Stomach (tissue), 9 donors: ENCODE data around the gene OSBPL6. TPM values are rescaled to one million over a fixed set of nuclear protein-coding genes. Genes with fewer than 3 reads are reported as not detected.
"Not testable (repeated sequence)": the region's sequence is repeated elsewhere in the genome, so short reads cannot be mapped to it uniquely, and the experiment has no call there.

Experiments
- DNase-seq, 2 donors: peaks; one replicate each; pipeline versions ENCODE4 v3.0.0 to v3.0.0-alpha.2; 2013 to 2019
- H3K27ac ChIP-seq, 5 donors: fragments of 200-600 bp in 4 of 5; sonication (generic) in 4 of 5; one replicate each; pipeline ENCODE4 v1.5.1; 2013 to 2019; ENCODE audit warnings: mild to moderate bottlenecking in 1 of 5, moderate library complexity in 1 of 5
- H3K27me3 ChIP-seq, 3 donors: fragments of 200-600 bp; sonication (generic); one replicate each; pipeline ENCODE4 v1.5.1; 2017 to 2019; ENCODE audit warnings: mixed run types in 1 of 3
- H3K36me3 ChIP-seq, 4 donors: fragments of 200-600 bp; sonication (generic); 1 replicate in 3 of 4; 2 replicates in 1 of 4; pipeline ENCODE4 v1.5.1; 2016 to 2019
- H3K4me1 ChIP-seq, 4 donors: fragments of 200-600 bp; sonication (generic); one replicate each; pipeline ENCODE4 v1.5.1; 2016 to 2019
- H3K4me3 ChIP-seq, 4 donors: fragments of 200-600 bp; sonication (generic) in 3 of 4; one replicate each; pipeline ENCODE4 v1.5.1; 2016 to 2019; ENCODE audit warnings: mild to moderate bottlenecking in 1 of 4
- H3K9me3 ChIP-seq, 4 donors: fragments of 200-600 bp; sonication (generic); one replicate each; pipeline ENCODE4 v1.5.1; 2016 to 2019
- EP300 ChIP-seq: sonication (generic); formaldehyde crosslinking; IDR thresholded peaks from one replicate; pipeline ENCODE4 v1.6.1; 2017; ENCODE audit warnings: antibody characterized with exemption
- POLR2A ChIP-seq, 4 donors: fragments of 450-650 bp; IDR thresholded peaks; one replicate each; pipeline ENCODE4 v1.6.1; 2016; ENCODE audit warnings: antibody characterized with exemption in 4 of 4, control low read depth in 2 of 4, mild to moderate bottlenecking in 1 of 4, moderate library complexity in 1 of 4
- POLR2AphosphoS5 ChIP-seq, 3 donors: sonication (generic); formaldehyde crosslinking; IDR thresholded peaks; one replicate each; pipeline ENCODE4 v1.6.1; 2016; ENCODE audit warnings: antibody characterized with exemption in 3 of 3
- WGBS, 5 donors: extraction: QIAGEN DNeasy Blood & Tissue Kit in 3 of 5; methylation state at CpG; one replicate each; pipeline versions ENCODE4 v1.1.5 to v1.1.7; 2013 to 2018; 5-methylcytosine and 5-hydroxymethylcytosine counted together
- intact Hi-C: fragments of 100-400 bp; cut with DNase I; formaldehyde crosslinking; loops from one replicate; pipeline ENCODE4 v1.15.1; 2023; ENCODE audit warnings: low total_unique reads
- polyA plus RNA-seq, 3 donors: library from polyadenylated mRNA; stranded (reverse); fragments of 200-250 nt; gene quantifications; one replicate each; pipeline ENCODE4 v1.2.3, GENCODE V29; 2013
- total RNA-seq, 5 donors: library from RNA; depleted of rRNA; stranded (reverse); fragments of >200 nt; gene quantifications; one replicate each; pipeline versions ENCODE4 v1.1.0 to v1.2.3, GENCODE V29; 2014 to 2016
- TF ChIP-seq, protein P1 (sequence below), 7 experiments: fragments of 450-650 bp in 4 of 7; fragments of 200-600 bp in 3 of 7; sonication (generic) in 3 of 7; IDR thresholded peaks; one replicate each; pipeline ENCODE4 v1.5.1; 2016 to 2019; ENCODE audit warnings: antibody characterized with exemption in 7 of 7, control low read depth in 2 of 7, mild to moderate bottlenecking in 1 of 7
- donor health status: healthy with polysubstance abuse.
- donor health status: Bipolar disorder and iron deficiency.
- donor health status: healthy.

The OSBPL6 gene
- total and polyA plus RNA-seq, 8 donors = 0.29 to 77.6 (median 0.98) TPM

DNA sequence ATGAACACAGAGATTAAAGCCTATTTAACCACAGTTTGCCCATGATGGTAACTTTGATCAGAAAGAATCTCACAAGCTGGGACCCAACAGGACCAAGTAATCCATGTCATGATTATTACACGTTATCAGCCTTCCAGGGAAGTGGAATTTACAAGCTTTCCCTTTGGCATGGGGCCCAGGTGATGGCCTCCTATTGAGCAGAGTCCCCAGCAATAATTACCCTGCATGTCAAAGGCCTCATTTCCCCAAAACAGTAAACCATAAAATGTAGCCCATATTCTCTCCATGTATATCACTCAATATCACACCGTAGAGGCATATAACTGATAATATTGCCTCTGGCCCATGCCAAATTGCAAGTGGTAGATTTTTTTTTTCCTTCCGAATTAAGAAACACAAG, 217.7 kb downstream of the OSBPL6 start:
- H3K4me1 ChIP-seq = peaks cover 0 to 24% (median 13%) of the 10 kb centered on the region in 4 donors
- H3K27ac ChIP-seq = no peak overlapping the region
- H3K36me3 ChIP-seq = no peaks in the 10 kb centered on the region
- H3K27me3 ChIP-seq = no peaks in the 10 kb centered on the region
- H3K4me3 ChIP-seq = no peak overlapping the region
- no peak for TF ChIP-seq POLR2A (IDR thresholded peaks at IDR 0.05)
- TF ChIP-seq EP300 = no peak
- no peak for TF ChIP-seq POLR2AphosphoS5 (IDR thresholded peaks at IDR 0.05)
- TF ChIP-seq, protein P1, sequence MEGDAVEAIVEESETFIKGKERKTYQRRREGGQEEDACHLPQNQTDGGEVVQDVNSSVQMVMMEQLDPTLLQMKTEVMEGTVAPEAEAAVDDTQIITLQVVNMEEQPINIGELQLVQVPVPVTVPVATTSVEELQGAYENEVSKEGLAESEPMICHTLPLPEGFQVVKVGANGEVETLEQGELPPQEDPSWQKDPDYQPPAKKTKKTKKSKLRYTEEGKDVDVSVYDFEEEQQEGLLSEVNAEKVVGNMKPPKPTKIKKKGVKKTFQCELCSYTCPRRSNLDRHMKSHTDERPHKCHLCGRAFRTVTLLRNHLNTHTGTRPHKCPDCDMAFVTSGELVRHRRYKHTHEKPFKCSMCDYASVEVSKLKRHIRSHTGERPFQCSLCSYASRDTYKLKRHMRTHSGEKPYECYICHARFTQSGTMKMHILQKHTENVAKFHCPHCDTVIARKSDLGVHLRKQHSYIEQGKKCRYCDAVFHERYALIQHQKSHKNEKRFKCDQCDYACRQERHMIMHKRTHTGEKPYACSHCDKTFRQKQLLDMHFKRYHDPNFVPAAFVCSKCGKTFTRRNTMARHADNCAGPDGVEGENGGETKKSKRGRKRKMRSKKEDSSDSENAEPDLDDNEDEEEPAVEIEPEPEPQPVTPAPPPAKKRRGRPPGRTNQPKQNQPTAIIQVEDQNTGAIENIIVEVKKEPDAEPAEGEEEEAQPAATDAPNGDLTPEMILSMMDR (IDR thresholded peaks at IDR 0.05) = no peak
- no peak for DNase-seq
- 66 to 78% (median 74%) methylated on average over 3 of the region's 3 CpGs for WGBS, 5 donors
- intact Hi-C loops = no loop called here
- H3K9me3 ChIP-seq = no peaks in the 10 kb centered on the region

DNA sequence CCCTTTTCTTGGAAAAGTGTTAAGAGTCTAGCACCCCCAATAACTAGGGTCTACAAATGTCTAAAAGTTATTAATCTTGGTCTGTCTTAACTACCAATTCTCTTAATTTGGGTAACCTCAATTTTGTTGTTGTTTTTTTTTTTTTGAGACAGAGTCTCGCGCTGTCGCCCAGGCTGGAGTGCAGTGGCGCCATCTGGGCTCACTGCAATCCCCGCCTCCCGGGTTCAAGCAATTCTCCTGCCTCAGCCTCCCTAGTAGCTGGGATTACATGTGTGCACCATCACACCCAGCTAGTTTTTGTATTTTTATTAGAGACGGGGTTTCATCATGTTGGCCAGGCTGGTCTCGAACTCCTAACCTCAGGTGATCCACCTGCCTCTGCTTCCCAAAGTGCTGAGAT, 218.1 kb downstream of the OSBPL6 start:
- WGBS, 5 donors = 94 to 99% (median 98%) methylated on average over 8 of the region's 8 CpGs
- H3K36me3 ChIP-seq, H3K27ac ChIP-seq, DNase-seq, H3K4me3 ChIP-seq, intact Hi-C loops, H3K27me3 ChIP-seq, H3K9me3 ChIP-seq: not testable (repeated sequence)
- peaks cover 0 to 24% (median 13%) of the 10 kb centered on the region in 4 donors for H3K4me1 ChIP-seq

DNA sequence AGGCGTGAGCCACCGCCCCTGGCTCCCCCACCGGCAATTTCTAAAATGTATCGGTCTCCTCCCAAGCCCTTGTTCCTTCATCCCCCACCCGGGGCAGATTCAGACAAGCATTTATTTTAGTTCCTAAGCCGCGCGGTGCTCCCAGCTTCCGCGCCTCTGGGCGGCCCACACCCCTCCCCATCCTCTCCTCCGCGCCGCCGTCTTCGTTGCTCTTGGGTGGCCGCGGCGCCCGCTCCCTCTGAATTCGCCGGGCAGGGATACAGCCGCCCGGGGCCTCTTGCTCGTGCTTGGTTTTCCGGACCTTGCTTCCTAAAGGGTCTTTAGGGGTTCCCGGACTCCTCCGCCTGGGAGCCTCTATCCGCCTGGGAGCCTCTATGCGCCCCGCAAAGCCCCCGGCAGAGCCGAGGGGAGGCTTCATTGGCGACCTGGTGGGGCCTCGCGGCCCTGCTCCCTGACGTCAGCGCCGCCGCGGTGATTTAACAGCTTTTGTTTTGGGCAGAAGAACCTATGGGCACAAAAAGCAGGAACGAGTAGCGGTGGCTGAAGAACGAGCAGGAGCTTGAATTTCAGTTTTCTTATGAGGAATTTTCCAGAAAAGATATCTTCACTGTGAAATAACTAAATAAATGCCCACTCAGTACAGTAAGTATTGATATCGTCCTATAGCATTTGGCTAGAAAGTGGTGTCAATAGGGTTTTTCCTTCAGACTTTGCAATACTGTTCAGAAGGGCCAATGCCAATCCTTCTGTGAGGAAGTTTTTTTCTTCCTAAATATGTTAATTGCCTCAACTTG, 219.4 kb downstream of the OSBPL6 start:
- H3K4me3 ChIP-seq = peak overlapping the region; percentile 61 to 75 (median 62)
- peak; percentile 67 to 89 for DNase-seq
- no peaks in the 10 kb centered on the region for H3K36me3 ChIP-seq
- 0 to 1% (median 0%) methylated on average over 30 to 45 of the region's 45 CpGs for WGBS, 5 donors
- intact Hi-C loops = no loop called here
- TF ChIP-seq, protein P1 (IDR thresholded peaks at IDR 0.05) = peak in 2 of 7 experiments; percentile 9 to 21
- TF ChIP-seq POLR2AphosphoS5 (IDR thresholded peaks at IDR 0.05) = peak in 1 of 3 donors; percentile 23
- no peak for TF ChIP-seq EP300
- no peak for TF ChIP-seq POLR2A (IDR thresholded peaks at IDR 0.05)
- peaks cover 0 to 24% (median 13%) of the 10 kb centered on the region in 4 donors for H3K4me1 ChIP-seq
- H3K9me3 ChIP-seq = no peaks in the 10 kb centered on the region
- H3K27me3 ChIP-seq = no peaks in the 10 kb centered on the region
- H3K27ac ChIP-seq = peak overlapping the region; percentile 89 to 94 (median 93)

DNA sequence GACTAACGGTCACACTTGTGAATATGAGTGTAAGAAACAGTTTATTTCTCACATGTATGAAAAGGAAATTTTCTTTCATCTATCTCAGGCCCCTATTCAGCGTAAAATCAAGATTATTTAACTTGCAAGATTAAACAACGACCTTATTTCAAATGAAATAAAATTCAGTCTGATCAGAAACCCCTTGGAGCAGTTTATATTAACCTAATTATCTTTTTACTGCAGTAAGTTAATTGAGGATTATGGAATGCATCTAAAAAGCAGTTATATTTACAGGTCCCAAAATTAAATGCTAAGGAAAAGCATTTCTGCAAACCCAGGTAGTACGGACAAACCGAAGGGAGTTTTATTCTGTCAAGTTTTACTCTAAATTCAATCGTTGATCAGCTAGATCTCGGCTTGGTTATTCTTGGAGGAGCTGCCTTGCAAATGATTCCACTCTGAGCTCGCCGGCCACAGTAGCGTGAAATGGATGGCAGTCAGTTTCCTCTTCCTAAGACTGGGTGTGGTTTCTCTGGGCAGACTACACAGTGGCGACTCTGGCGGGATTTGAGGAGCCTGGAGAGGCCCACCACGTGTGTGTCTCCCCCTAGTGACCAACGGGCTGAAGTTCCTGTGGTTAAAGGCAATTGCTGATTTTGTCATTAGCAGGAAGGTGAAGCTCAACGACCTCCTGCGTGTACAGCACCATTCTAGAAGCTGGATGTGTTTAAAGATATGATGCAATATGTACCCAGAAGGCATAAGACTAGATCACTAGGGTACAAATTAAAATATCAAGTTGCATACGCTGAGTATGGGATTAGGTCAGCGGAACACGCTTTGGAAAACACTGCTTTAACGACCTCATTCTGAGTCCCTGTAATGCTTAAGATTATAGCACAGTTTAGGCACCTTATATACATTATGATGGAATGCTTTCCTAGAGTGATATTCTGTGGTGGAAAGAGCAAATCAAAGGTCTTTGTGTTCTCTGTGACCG, 220.2 kb downstream of the OSBPL6 start:
- no peaks in the 10 kb centered on the region for H3K9me3 ChIP-seq
- intact Hi-C loops = no loop called here
- WGBS, 5 donors = 14 to 16% (median 15%) methylated on average over 21 of the region's 21 CpGs
- peaks cover 0 to 32% (median 13%) of the 10 kb centered on the region in 4 donors for H3K4me1 ChIP-seq
- TF ChIP-seq POLR2AphosphoS5 (IDR thresholded peaks at IDR 0.05) = peak; percentile 38 to 66 (median 44)
- TF ChIP-seq POLR2A (IDR thresholded peaks at IDR 0.05) = no peak
- TF ChIP-seq, protein P1 (IDR thresholded peaks at IDR 0.05) = peak in 5 of 7 experiments; percentile 72 to 88 (median 85)
- peak overlapping the region in 4 of 5 donors; percentile 89 to 94 (median 92) for H3K27ac ChIP-seq
- H3K36me3 ChIP-seq = no peaks in the 10 kb centered on the region
- DNase-seq = peak; percentile 88 to 97
- no peaks in the 10 kb centered on the region for H3K27me3 ChIP-seq
- peak overlapping the region; percentile 61 to 75 (median 62) for H3K4me3 ChIP-seq
